NCI-H1092 treated with DMSO at 0.1 percent for 48 hours (cell line): ENCODE data around the gene KATNAL2.

ENCODE experiments used
- DNase-seq: peaks from one replicate; lab custom pipeline; 2025; lab: John Stamatoyannopoulos, UW

KATNAL2 gene

GRCh38 chr18:47113796-47114540 is 196.6 kb downstream of the KATNAL2 start:
- no peak for DNase-seq

- DNase-seq, result no peak
Observed at GRCh38 chr18:47115205-47115604, 197.8 kb downstream of the KATNAL2 start.

GRCh38 chr18:47118981-47119380 is 201.6 kb downstream of the KATNAL2 start:
- DNase-seq, result no peak

- no peak for DNase-seq
Observed at GRCh38 chr18:47120428-47120827, 203.0 kb downstream of the KATNAL2 start.

- no peak for DNase-seq
Observed at GRCh38 chr18:47121146-47121545, 203.7 kb downstream of the KATNAL2 start.

- DNase-seq, result no peak
Observed at GRCh38 chr18:47141289-47141688, 223.9 kb downstream of the KATNAL2 start.

- no peak for DNase-seq
Observed at GRCh38 chr18:47143153-47143552, 225.8 kb downstream of the KATNAL2 start.

GRCh38 chr18:47143899-47144485 is 226.6 kb downstream of the KATNAL2 start:
- DNase-seq, result no peak

- DNase-seq, result no peak
Observed at GRCh38 chr18:47146206-47146605, 228.8 kb downstream of the KATNAL2 start.

- DNase-seq, result no peak
Observed at GRCh38 chr18:47149457-47150028, 232.1 kb downstream of the KATNAL2 start.

GRCh38 chr18:47150029-47150823 is 232.8 kb downstream of the KATNAL2 start, which contains the start of gene HDHD2:
Gene HDHD2, minus strand, starts transcription at chr18:47150500. Its CDS starts 14,061 bp downstream, at chr18:47136439.
- DNase-seq, result peak; percentile 91

- DNase-seq, result no peak
Observed at GRCh38 chr18:47150824-47151366, 233.5 kb downstream of the KATNAL2 start.

- no peak for DNase-seq
Observed at GRCh38 chr18:47151439-47151838, 234.0 kb downstream of the KATNAL2 start.
